HL-60 (cell line): ENCODE data around the gene TMEM131L.

Source experiments
- POLR2AphosphoS5 ChIP-seq: IDR thresholded peaks from 2 replicates; pipeline ENCODE4 v1.6.1; 2012; ENCODE audit warnings: low read depth
- SPI1 ChIP-seq: IDR thresholded peaks from 2 replicates; pipeline ENCODE4 v1.6.1; 2012; ENCODE audit warnings: low read depth, mild to moderate bottlenecking, borderline replicate concordance
- TF ChIP-seq, protein P1 (sequence below): IDR thresholded peaks from one replicate; pipeline ENCODE4 v1.5.1; 2011; ENCODE audit warnings: low read length, control low read depth, inconsistent platforms; ENCODE audit not compliant: insufficient read depth

DNA sequence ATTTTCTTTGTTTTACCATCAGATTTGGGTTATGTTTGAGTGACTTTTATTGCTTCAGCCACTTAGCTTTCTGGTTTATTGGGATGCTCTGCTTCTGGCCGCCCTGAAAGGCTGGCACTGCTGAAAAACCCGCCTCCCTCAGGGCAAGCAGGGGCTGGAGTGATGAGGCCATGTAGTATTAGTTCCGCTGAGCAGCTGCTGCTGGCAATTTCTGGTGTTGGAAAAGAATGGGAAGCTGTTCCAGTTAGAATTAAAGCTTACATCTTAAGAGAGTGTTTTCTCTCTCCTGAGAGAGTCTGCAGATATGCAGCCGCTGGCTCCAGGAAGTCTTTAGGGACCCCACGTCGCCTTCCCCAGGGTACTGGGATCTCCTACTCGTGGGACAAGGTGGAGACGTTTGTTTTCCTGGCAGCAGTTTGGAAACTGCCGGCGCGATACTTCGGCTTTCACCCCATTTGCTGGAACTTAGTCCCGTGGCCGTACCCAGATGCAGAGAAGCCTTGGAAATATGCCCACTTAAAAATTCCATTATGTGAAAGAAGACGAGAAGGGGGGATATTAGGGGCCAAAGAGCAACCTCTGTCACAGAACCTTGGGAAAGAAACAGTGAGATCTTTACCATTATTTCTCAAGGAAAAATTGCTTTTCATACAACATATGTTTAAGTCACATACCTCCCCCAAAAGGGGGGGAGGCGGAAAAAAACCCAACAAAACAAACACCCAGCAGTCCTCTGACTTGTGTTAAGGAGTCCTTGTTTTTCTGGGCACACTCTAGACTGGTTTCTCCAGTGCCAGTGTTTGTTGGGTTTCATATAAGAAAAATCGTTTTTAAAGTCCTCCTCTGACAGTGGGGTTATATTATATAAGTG, 72.6 kb downstream of the TMEM131L start:
- TF ChIP-seq, protein P1, sequence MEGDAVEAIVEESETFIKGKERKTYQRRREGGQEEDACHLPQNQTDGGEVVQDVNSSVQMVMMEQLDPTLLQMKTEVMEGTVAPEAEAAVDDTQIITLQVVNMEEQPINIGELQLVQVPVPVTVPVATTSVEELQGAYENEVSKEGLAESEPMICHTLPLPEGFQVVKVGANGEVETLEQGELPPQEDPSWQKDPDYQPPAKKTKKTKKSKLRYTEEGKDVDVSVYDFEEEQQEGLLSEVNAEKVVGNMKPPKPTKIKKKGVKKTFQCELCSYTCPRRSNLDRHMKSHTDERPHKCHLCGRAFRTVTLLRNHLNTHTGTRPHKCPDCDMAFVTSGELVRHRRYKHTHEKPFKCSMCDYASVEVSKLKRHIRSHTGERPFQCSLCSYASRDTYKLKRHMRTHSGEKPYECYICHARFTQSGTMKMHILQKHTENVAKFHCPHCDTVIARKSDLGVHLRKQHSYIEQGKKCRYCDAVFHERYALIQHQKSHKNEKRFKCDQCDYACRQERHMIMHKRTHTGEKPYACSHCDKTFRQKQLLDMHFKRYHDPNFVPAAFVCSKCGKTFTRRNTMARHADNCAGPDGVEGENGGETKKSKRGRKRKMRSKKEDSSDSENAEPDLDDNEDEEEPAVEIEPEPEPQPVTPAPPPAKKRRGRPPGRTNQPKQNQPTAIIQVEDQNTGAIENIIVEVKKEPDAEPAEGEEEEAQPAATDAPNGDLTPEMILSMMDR: no peak
- TF ChIP-seq POLR2AphosphoS5: no peak
- no peak for TF ChIP-seq SPI1
